ENCODE data around the gene TSC22D1. TPM values are rescaled to one million over a fixed set of nuclear protein-coding genes. Genes with fewer than 3 reads are reported as not detected.

Gene TSC22D1
- total RNA-seq, 1 donor from 2014 or later = 153 TPM

GRCh38 chr13:44439452-44440024 is 136.6 kb downstream of the TSC22D1 start:
- TF ChIP-seq, protein P1, sequence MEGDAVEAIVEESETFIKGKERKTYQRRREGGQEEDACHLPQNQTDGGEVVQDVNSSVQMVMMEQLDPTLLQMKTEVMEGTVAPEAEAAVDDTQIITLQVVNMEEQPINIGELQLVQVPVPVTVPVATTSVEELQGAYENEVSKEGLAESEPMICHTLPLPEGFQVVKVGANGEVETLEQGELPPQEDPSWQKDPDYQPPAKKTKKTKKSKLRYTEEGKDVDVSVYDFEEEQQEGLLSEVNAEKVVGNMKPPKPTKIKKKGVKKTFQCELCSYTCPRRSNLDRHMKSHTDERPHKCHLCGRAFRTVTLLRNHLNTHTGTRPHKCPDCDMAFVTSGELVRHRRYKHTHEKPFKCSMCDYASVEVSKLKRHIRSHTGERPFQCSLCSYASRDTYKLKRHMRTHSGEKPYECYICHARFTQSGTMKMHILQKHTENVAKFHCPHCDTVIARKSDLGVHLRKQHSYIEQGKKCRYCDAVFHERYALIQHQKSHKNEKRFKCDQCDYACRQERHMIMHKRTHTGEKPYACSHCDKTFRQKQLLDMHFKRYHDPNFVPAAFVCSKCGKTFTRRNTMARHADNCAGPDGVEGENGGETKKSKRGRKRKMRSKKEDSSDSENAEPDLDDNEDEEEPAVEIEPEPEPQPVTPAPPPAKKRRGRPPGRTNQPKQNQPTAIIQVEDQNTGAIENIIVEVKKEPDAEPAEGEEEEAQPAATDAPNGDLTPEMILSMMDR (IDR thresholded peaks at IDR 0.05; ENCODE audit: unreplicated experiment) = no peak
- peaks cover 15% of the 10 kb centered on the region for H3K4me1 Mint-ChIP-seq (ENCODE audit: low read depth)
- no peaks in the 10 kb centered on the region for H3K27me3 Mint-ChIP-seq
- no peaks in the 10 kb centered on the region for H3K9me3 Mint-ChIP-seq (ENCODE audit: low read depth)
- H3K36me3 Mint-ChIP-seq (ENCODE audit: insufficient read depth) = peaks cover 12% of the 10 kb centered on the region
- H3K27ac Mint-ChIP-seq = no peak overlapping the region
- no peak overlapping the region for H3K4me3 Mint-ChIP-seq (ENCODE audit: low read depth)
- no peak for DNase-seq (ENCODE audit: low spot score, unreplicated experiment)

GRCh38 chr13:44438234-44438579 is 137.9 kb downstream of the TSC22D1 start:
- TF ChIP-seq, protein P1 (IDR thresholded peaks at IDR 0.05; ENCODE audit: unreplicated experiment) = peak; percentile 4
- no peak overlapping the region for H3K27ac Mint-ChIP-seq
- H3K36me3 Mint-ChIP-seq (ENCODE audit: insufficient read depth) = peaks cover 18% of the 10 kb centered on the region
- no peak overlapping the region for H3K4me3 Mint-ChIP-seq (ENCODE audit: low read depth)
- DNase-seq (ENCODE audit: low spot score, unreplicated experiment) = no peak
- H3K27me3 Mint-ChIP-seq = no peaks in the 10 kb centered on the region
- peaks cover 27% of the 10 kb centered on the region for H3K4me1 Mint-ChIP-seq (ENCODE audit: low read depth)
- no peaks in the 10 kb centered on the region for H3K9me3 Mint-ChIP-seq (ENCODE audit: low read depth)

- H3K27me3 Mint-ChIP-seq = no peaks in the 10 kb centered on the region
- peak overlapping the region; percentile 97 for H3K27ac Mint-ChIP-seq
- peak overlapping the region; percentile 87 for H3K4me3 Mint-ChIP-seq (ENCODE audit: low read depth)
- TF ChIP-seq, protein P1 (IDR thresholded peaks at IDR 0.05; ENCODE audit: unreplicated experiment) = peak; percentile 74
- no peak for DNase-seq (ENCODE audit: low spot score, unreplicated experiment)
- H3K9me3 Mint-ChIP-seq (ENCODE audit: low read depth) = no peaks in the 10 kb centered on the region
- H3K36me3 Mint-ChIP-seq (ENCODE audit: insufficient read depth) = peaks cover 21% of the 10 kb centered on the region
- H3K4me1 Mint-ChIP-seq (ENCODE audit: low read depth) = peaks cover 32% of the 10 kb centered on the region
These were observed 138.5 kb downstream of the TSC22D1 start for GRCh38 chr13:44437356-44438233.

- Mint-ChIP-seq H3K4me3 (ENCODE audit: low read depth) (peak overlapping the region; percentile 87), H3K27ac (peak overlapping the region; percentile 100), H3K4me1 (ENCODE audit: low read depth) (peaks cover 37% of the 10 kb centered on the region), H3K27me3 (no peaks in the 10 kb centered on the region), H3K36me3 (ENCODE audit: insufficient read depth) (peaks cover 21% of the 10 kb centered on the region), H3K9me3 (ENCODE audit: low read depth) (no peaks in the 10 kb centered on the region)
- TF ChIP-seq, protein P1 (IDR thresholded peaks at IDR 0.05; ENCODE audit: unreplicated experiment) = no peak
- peak; percentile 89 for DNase-seq (ENCODE audit: low spot score, unreplicated experiment)
These were observed 139.4 kb downstream of the TSC22D1 start for GRCh38 chr13:44436589-44437337.

- Mint-ChIP-seq H3K9me3 (ENCODE audit: low read depth) (no peaks in the 10 kb centered on the region), H3K27ac (peak overlapping the region; percentile 100), H3K4me3 (ENCODE audit: low read depth) (peak overlapping the region; percentile 87), H3K4me1 (ENCODE audit: low read depth) (peaks cover 42% of the 10 kb centered on the region), H3K27me3 (no peaks in the 10 kb centered on the region), H3K36me3 (ENCODE audit: insufficient read depth) (peaks cover 21% of the 10 kb centered on the region)
- TF ChIP-seq, protein P1 (IDR thresholded peaks at IDR 0.05; ENCODE audit: unreplicated experiment) = no peak
- DNase-seq (ENCODE audit: low spot score, unreplicated experiment) = no peak
These were observed 140.1 kb downstream of the TSC22D1 start for GRCh38 chr13:44435919-44436510.

Measured in progenitor cell of endocrine pancreas (in vitro differentiated cells).